ENCODE data around the gene PEF1.

Gene PEF1

DNA sequence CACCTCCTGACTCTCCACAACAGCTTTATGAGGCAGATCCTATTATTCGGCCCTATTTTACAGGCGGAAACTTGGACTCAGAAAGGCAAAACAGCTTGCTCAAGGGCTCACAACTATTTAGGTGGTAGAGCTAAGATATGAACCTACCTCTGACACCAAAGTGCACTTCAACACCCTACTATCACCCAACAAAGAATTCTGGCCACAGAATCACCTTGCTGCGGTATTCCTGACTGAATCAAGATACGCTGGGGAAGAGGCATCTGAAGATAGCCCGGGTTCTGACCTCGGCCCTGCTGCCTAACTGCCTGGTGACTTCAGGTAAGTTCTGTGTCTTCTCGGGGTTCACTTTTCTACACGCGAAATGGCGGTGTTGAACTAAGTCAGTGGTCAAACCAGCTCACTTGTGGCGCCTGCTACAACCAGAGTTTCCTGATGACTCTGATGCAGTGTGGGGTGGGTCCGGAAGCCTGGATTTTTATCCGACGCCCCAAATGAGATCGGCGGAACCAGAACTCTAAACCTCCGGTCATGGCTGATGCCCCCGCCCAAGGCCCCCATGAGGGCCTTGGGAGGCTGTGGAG lies 608 bp downstream of the PEF1 start:
- no peaks in the 10 kb centered on the region for H3K9me3 ChIP-seq (ENCODE audit: control insufficient read depth, insufficient read depth, low read depth, low read length)
- H3K27ac ChIP-seq (ENCODE audit: low read depth, low read length) = peak overlapping the region; percentile 97
- no peaks in the 10 kb centered on the region for H3K27me3 ChIP-seq (ENCODE audit: control insufficient read depth, insufficient read depth, low read length)
- no peaks in the 10 kb centered on the region for H3K36me3 ChIP-seq (ENCODE audit: control insufficient read depth, insufficient read depth, low read length)
- H3K9ac ChIP-seq (ENCODE audit: low read length) = peak overlapping the region; percentile 98
- H3K4me1 ChIP-seq (ENCODE audit: control insufficient read depth, insufficient read depth, low read length) = peaks cover 17% of the 10 kb centered on the region
- H3K4me3 ChIP-seq (ENCODE audit: low read depth, low read length) = peak overlapping the region; percentile 98

DNA sequence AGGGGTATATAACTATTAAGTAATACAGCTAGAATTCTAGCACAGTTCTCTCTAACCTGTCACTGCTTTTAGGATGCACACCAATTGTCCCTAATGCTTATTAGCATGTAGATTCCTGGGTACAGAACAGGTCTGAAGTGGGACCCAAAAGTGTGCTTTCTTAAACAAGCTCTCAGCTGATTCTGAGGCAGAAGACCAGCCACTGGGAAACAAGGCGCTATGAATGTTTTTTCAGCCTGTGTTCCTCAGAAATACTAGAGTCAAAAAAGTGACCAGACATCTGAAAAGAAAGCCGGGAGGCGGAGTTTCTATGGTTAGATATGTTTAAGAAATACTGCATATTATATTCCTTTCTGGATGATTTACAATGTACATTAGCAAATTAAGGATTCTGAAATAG lies 1.8 kb downstream of the PEF1 start:
- Histone ChIP-seq H3K9me3 (ENCODE audit: control insufficient read depth, insufficient read depth, low read depth, low read length) (no peaks in the 10 kb centered on the region), H3K4me3 (ENCODE audit: low read depth, low read length) (no peak overlapping the region), H3K4me1 (ENCODE audit: control insufficient read depth, insufficient read depth, low read length) (peaks cover 17% of the 10 kb centered on the region), H3K27ac (ENCODE audit: low read depth, low read length) (no peak overlapping the region), H3K27me3 (ENCODE audit: control insufficient read depth, insufficient read depth, low read length) (no peaks in the 10 kb centered on the region), H3K36me3 (ENCODE audit: control insufficient read depth, insufficient read depth, low read length) (no peaks in the 10 kb centered on the region), H3K9ac (ENCODE audit: low read length) (no peak overlapping the region)

DNA sequence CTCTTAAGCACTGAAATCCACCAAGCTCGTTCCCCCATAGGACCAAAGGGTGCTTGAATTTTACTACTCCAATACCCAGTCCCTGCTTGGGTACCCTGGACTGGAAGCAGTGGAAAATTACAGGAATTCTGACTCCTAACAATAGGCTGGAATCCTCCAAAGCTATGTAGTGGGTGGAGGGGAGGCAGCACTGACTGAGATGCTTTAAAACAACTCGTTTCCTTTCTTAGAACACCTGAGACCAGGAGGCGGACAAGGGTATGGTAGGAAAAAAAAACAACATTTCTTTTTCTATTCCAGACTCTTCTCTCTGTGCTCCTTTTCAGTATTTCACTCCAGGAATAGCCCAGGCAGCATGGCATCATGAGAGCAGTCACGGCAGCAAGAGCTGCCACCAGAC lies 2.3 kb downstream of the PEF1 start:
- no peak overlapping the region for H3K27ac ChIP-seq (ENCODE audit: low read depth, low read length)
- H3K27me3 ChIP-seq (ENCODE audit: control insufficient read depth, insufficient read depth, low read length) = no peaks in the 10 kb centered on the region
- H3K36me3 ChIP-seq (ENCODE audit: control insufficient read depth, insufficient read depth, low read length) = no peaks in the 10 kb centered on the region
- no peaks in the 10 kb centered on the region for H3K9me3 ChIP-seq (ENCODE audit: control insufficient read depth, insufficient read depth, low read depth, low read length)
- peaks cover 17% of the 10 kb centered on the region for H3K4me1 ChIP-seq (ENCODE audit: control insufficient read depth, insufficient read depth, low read length)
- no peak overlapping the region for H3K9ac ChIP-seq (ENCODE audit: low read length)
- H3K4me3 ChIP-seq (ENCODE audit: low read depth, low read length) = no peak overlapping the region

DNA sequence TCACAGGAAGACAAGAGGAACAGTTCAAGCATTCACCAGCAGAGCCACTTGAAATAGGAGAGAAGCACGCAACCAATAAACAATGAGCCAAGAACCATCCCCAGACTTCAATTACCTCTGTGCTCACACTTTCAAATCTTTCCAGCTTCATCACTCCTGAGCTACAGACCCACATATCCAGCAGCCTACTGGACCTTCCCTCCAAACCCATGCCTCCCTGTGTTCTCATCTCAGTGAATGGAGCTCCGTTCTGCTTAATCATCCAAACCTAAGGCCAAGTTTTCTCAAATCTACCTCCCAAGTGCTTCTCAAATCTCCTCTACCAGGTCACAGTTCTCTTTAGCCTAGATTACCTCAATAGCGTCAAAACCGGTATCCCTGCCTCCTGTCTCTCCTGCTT lies 3.7 kb downstream of the PEF1 start:
- Histone ChIP-seq H3K4me1 (ENCODE audit: control insufficient read depth, insufficient read depth, low read length) (peaks cover 17% of the 10 kb centered on the region), H3K4me3 (ENCODE audit: low read depth, low read length) (no peak overlapping the region), H3K9ac (ENCODE audit: low read length) (no peak overlapping the region), H3K27ac (ENCODE audit: low read depth, low read length) (no peak overlapping the region), H3K27me3 (ENCODE audit: control insufficient read depth, insufficient read depth, low read length) (no peaks in the 10 kb centered on the region), H3K36me3 (ENCODE audit: control insufficient read depth, insufficient read depth, low read length) (no peaks in the 10 kb centered on the region), H3K9me3 (ENCODE audit: control insufficient read depth, insufficient read depth, low read depth, low read length) (no peaks in the 10 kb centered on the region)

DNA sequence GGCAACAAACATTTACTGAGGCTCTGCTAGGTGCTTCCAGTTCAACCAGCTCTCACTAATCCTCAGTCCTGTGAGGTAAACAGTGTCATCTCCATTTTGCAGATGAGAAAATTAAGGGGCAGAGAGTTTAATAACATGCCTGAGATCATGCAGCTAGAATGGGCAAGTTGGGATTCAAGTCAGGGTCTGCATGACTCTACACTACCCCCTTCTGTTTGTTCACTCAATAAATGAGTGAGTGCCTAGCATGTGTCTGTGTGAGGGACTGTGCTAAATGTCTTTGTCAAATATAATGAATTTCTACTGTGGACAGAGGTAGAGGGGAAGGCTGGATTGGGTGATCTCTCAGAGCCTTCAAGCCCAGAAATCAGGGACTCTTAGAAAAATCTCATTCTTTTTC lies 4.5 kb downstream of the PEF1 start:
- Histone ChIP-seq H3K9me3 (ENCODE audit: control insufficient read depth, insufficient read depth, low read depth, low read length) (no peaks in the 10 kb centered on the region), H3K36me3 (ENCODE audit: control insufficient read depth, insufficient read depth, low read length) (0 out of 2 replicates have a peak, but pooled peaks cover under 1% of the 10 kb centered on the region), H3K27me3 (ENCODE audit: control insufficient read depth, insufficient read depth, low read length) (no peaks in the 10 kb centered on the region), H3K27ac (ENCODE audit: low read depth, low read length) (no peak overlapping the region), H3K4me3 (ENCODE audit: low read depth, low read length) (no peak overlapping the region), H3K9ac (ENCODE audit: low read length) (no peak overlapping the region), H3K4me1 (ENCODE audit: control insufficient read depth, insufficient read depth, low read length) (peaks cover 17% of the 10 kb centered on the region)

DNA sequence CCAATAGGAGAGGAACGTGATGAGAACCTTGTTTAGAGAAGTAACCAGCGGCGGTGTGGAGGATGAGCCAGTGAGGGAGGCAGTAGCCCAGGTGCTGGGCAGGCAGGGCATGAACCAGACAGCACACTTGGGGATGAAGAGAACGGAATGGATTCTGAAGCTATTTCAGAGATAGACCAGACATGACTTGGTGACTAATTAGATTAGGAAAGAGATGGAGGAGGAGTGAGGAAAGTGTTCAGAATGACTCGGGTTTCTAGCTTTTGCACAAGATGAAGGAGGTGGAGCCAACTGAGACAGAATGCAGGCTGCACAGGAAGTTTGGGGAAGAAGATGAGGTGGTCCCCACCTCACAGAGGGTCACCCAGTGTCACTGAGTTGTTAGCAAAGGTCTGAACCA lies 5.1 kb downstream of the PEF1 start:
- Histone ChIP-seq H3K27me3 (ENCODE audit: control insufficient read depth, insufficient read depth, low read length) (no peaks in the 10 kb centered on the region), H3K27ac (ENCODE audit: low read depth, low read length) (no peak overlapping the region), H3K4me1 (ENCODE audit: control insufficient read depth, insufficient read depth, low read length) (peaks cover 17% of the 10 kb centered on the region), H3K36me3 (ENCODE audit: control insufficient read depth, insufficient read depth, low read length) (0 out of 2 replicates have a peak, but pooled peaks cover 4% of the 10 kb centered on the region), H3K9ac (ENCODE audit: low read length) (no peak overlapping the region), H3K9me3 (ENCODE audit: control insufficient read depth, insufficient read depth, low read depth, low read length) (no peaks in the 10 kb centered on the region), H3K4me3 (ENCODE audit: low read depth, low read length) (no peak overlapping the region)

DNA sequence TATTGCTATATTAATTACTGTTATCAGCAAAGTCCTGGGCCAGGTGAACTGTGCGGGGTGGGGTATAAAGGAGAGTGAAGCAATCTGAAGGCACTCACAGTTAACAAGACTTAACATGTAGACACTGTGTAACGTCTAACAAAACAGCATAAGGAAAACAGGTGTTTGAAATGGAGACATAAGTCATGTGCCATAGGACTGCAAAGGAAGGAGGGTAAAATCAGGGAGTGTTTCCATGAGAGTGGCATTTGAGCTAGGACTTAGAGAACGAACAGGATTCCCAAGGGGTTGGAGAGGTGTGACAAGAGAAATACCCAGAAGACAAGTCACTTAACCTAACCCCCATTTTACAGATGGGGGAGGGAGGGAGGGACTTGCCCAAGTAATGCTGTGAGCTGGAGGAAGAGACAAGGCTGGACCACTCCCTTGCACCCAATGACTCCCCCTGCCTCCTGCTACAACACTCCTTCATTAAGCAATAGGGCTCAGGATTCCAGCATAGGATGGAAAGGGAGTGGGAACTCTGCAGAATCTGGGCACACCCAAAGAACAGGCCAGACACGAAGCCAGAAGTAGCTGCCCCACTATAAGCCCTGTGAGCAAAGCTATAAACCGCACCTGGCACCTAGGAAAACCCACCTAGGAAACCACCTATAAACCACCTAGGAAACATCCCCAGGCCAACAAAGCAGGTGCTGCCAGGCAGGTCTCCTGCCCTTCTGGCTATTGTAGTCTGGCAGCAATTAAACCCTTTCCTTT lies 6.6 kb downstream of the PEF1 start:
- Histone ChIP-seq H3K9me3 (ENCODE audit: control insufficient read depth, insufficient read depth, low read depth, low read length) (no peaks in the 10 kb centered on the region), H3K36me3 (ENCODE audit: control insufficient read depth, insufficient read depth, low read length) (0 out of 2 replicates have a peak, but pooled peaks cover 9% of the 10 kb centered on the region), H3K27ac (ENCODE audit: low read depth, low read length) (no peak overlapping the region), H3K27me3 (ENCODE audit: control insufficient read depth, insufficient read depth, low read length) (no peaks in the 10 kb centered on the region), H3K9ac (ENCODE audit: low read length) (no peak overlapping the region), H3K4me1 (ENCODE audit: control insufficient read depth, insufficient read depth, low read length) (peaks cover 8% of the 10 kb centered on the region; the same call in 1 of the 2 replicates), H3K4me3 (ENCODE audit: low read depth, low read length) (no peak overlapping the region)

DNA sequence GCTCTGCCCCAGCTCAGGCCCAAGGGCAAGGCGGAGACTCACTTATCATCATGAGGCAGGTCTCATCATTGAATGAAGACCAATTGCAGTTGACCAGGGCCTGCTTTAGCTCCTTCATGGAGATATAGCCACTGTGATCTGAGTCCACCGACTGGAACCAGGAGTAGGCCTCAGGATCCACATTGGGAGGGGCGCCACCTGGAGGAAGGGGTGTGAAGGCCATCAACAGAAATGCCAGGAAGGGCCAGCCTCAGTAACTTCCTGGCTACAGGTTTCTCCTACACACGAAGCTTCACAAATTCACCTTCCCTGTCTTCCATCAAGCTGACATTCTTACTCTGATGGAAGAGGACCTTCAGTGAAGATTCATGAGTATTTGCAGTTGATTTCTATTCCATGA lies 11.6 kb downstream of the PEF1 start:
- peaks cover 55% of the 10 kb centered on the region for H3K36me3 ChIP-seq (ENCODE audit: control insufficient read depth, insufficient read depth, low read length)
- H3K27me3 ChIP-seq (ENCODE audit: control insufficient read depth, insufficient read depth, low read length) = no peaks in the 10 kb centered on the region
- no peak overlapping the region for H3K4me3 ChIP-seq (ENCODE audit: low read depth, low read length)
- H3K4me1 ChIP-seq (ENCODE audit: control insufficient read depth, insufficient read depth, low read length) = no peaks in the 10 kb centered on the region
- no peaks in the 10 kb centered on the region for H3K9me3 ChIP-seq (ENCODE audit: control insufficient read depth, insufficient read depth, low read depth, low read length)
- no peak overlapping the region for H3K9ac ChIP-seq (ENCODE audit: low read length)
- no peak overlapping the region for H3K27ac ChIP-seq (ENCODE audit: low read depth, low read length)

DNA sequence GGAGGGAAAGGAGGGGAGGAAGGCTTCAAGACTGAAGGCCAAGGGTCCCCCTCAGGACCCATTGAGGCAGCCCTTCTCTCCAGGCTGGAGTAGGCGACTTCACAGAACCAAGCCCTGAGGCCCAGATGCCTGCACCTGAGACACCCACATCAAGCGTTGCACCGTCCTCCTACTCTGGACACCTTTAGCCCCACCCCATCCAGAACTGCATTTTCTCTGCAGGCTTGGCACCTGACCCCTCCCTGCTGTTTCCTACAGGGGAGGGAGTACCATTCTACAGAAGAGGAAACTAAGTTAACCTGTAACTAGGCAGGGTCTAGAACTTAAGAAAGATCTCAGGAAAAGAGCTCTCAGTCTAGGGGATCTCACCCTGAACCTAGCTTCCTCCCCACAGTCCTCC lies 12.0 kb downstream of the PEF1 start:
- H3K9ac ChIP-seq (ENCODE audit: low read length) = no peak overlapping the region
- H3K4me3 ChIP-seq (ENCODE audit: low read depth, low read length) = no peak overlapping the region
- H3K4me1 ChIP-seq (ENCODE audit: control insufficient read depth, insufficient read depth, low read length) = no peaks in the 10 kb centered on the region
- H3K9me3 ChIP-seq (ENCODE audit: control insufficient read depth, insufficient read depth, low read depth, low read length) = no peaks in the 10 kb centered on the region
- no peak overlapping the region for H3K27ac ChIP-seq (ENCODE audit: low read depth, low read length)
- H3K36me3 ChIP-seq (ENCODE audit: control insufficient read depth, insufficient read depth, low read length) = peaks cover 56% of the 10 kb centered on the region
- H3K27me3 ChIP-seq (ENCODE audit: control insufficient read depth, insufficient read depth, low read length) = no peaks in the 10 kb centered on the region

DNA sequence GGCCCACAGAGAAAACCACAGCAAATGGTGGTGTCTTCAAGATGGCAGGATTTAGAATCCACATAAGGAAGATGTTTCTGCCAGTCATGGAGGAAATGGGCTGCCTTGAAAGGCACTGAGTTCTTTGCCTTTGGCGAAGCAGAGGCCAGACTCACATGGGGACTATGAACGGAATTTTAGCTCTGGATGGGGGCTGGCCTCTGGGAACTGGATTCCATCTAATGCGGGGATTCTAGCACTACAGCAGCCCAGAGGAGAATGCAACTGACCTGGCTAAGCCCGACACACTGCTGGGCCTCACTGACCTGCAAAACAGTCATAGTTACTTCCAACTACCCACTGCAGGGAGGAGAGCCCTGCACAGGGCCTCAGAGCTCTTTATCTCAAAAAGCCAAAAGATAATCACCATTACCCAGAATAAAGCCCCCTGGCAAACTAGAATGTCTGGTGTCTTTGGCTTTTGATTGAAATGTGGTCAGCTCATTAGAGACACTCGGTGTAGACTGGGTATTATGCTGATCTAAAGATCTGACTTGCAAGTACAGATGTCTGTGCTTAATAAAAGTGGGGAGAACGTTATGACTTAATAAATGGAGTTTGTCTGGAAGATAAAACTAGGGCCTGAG lies 15.6 kb downstream of the PEF1 start:
- Histone ChIP-seq H3K9ac (ENCODE audit: low read length) (no peak overlapping the region), H3K27me3 (ENCODE audit: control insufficient read depth, insufficient read depth, low read length) (no peaks in the 10 kb centered on the region), H3K4me3 (ENCODE audit: low read depth, low read length) (no peak overlapping the region), H3K27ac (ENCODE audit: low read depth, low read length) (no peak overlapping the region), H3K4me1 (ENCODE audit: control insufficient read depth, insufficient read depth, low read length) (peaks cover 6% of the 10 kb centered on the region; the same call in 1 of the 2 replicates), H3K36me3 (ENCODE audit: control insufficient read depth, insufficient read depth, low read length) (peaks cover 49% of the 10 kb centered on the region), H3K9me3 (ENCODE audit: control insufficient read depth, insufficient read depth, low read depth, low read length) (no peaks in the 10 kb centered on the region)

DNA sequence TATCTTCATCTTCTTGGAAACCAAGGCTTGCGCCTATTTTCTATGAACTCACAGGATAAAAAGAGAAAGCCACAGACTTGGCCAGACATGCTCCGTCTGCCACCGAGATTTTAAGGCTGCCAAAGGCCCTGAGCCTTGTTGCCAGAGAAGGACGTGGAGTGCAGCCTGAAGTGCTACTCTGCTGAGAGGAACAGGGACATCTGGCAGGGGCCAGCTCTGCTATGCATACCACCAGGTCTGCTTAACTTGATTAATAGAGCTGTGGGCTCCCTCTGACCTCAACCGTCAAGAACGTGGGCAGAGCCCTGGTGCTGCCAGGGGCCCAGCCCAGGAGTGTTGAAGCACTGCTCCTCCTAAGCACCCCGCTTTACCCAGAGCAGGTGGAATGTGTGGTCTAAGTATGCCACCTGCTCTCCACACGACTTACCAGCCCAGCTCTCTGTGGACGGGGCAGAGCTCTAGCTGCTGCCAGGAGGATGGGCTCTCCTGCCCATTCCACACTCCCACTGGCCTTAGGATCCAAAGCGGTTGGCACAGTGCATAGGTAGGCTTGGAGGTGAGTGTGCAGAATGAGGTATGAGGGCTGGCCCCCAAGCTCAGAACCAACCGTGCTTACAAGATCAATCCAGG lies 16.6 kb downstream of the PEF1 start:
- Histone ChIP-seq H3K27me3 (ENCODE audit: control insufficient read depth, insufficient read depth, low read length) (no peaks in the 10 kb centered on the region), H3K36me3 (ENCODE audit: control insufficient read depth, insufficient read depth, low read length) (peaks cover 47% of the 10 kb centered on the region), H3K9ac (ENCODE audit: low read length) (no peak overlapping the region), H3K4me3 (ENCODE audit: low read depth, low read length) (no peak overlapping the region), H3K4me1 (ENCODE audit: control insufficient read depth, insufficient read depth, low read length) (peaks cover 6% of the 10 kb centered on the region; the same call in 1 of the 2 replicates), H3K27ac (ENCODE audit: low read depth, low read length) (no peak overlapping the region), H3K9me3 (ENCODE audit: control insufficient read depth, insufficient read depth, low read depth, low read length) (no peaks in the 10 kb centered on the region)
